Measurements from ENCODE around the gene P2RY14.
"Not testable (repeated sequence)": the region's sequence is repeated elsewhere in the genome, so short reads cannot be mapped to it uniquely, and the experiment has no call there.

The P2RY14 gene

GRCh38 chr3:151264605-151265004, 13.7 kb downstream of the P2RY14 start:
- H3K4me3 ChIP-seq (ENCODE audit: low read depth, low read length) = no peak overlapping the region

GRCh38 chr3:151262871-151263525, 15.3 kb downstream of the P2RY14 start:
- H3K4me3 ChIP-seq (ENCODE audit: low read depth, low read length) = no peak overlapping the region

GRCh38 chr3:151259664-151260063, 18.7 kb downstream of the P2RY14 start:
- H3K4me3 ChIP-seq (ENCODE audit: low read depth, low read length) = no peak overlapping the region

- H3K4me3 ChIP-seq (ENCODE audit: low read depth, low read length) = no peak overlapping the region
These were observed 21.6 kb downstream of the P2RY14 start for GRCh38 chr3:151256749-151257148.

- no peak overlapping the region for H3K4me3 ChIP-seq (ENCODE audit: low read depth, low read length)
These were observed 29.5 kb downstream of the P2RY14 start for GRCh38 chr3:151248772-151249337.

GRCh38 chr3:151242006-151242405, 36.3 kb downstream of the P2RY14 start:
- not testable (repeated sequence) for H3K4me3 ChIP-seq (ENCODE audit: low read depth, low read length)

GRCh38 chr3:151236736-151237135, 41.6 kb downstream of the P2RY14 start:
- no peak overlapping the region for H3K4me3 ChIP-seq (ENCODE audit: low read depth, low read length)

- no peak overlapping the region for H3K4me3 ChIP-seq (ENCODE audit: low read depth, low read length)
These were observed 42.0 kb downstream of the P2RY14 start for GRCh38 chr3:151236316-151236715.

GRCh38 chr3:151234825-151235224, 43.5 kb downstream of the P2RY14 start:
- no peak overlapping the region for H3K4me3 ChIP-seq (ENCODE audit: low read depth, low read length)

GRCh38 chr3:151232991-151233390, 45.4 kb downstream of the P2RY14 start:
- H3K4me3 ChIP-seq (ENCODE audit: low read depth, low read length) = no peak overlapping the region

GRCh38 chr3:151232403-151232802, 45.9 kb downstream of the P2RY14 start:
- not testable (repeated sequence) for H3K4me3 ChIP-seq (ENCODE audit: low read depth, low read length)

- H3K4me3 ChIP-seq (ENCODE audit: low read depth, low read length) = no peak overlapping the region
These were observed 47.7 kb downstream of the P2RY14 start for GRCh38 chr3:151230646-151231045.

GRCh38 chr3:151228666-151229040, 49.7 kb downstream of the P2RY14 start:
- no peak overlapping the region for H3K4me3 ChIP-seq (ENCODE audit: low read depth, low read length)

- H3K4me3 ChIP-seq (ENCODE audit: low read depth, low read length) = no peak overlapping the region
These were observed 50.3 kb downstream of the P2RY14 start for GRCh38 chr3:151227807-151228665.

GRCh38 chr3:151227266-151227806, 51.0 kb downstream of the P2RY14 start:
- H3K4me3 ChIP-seq (ENCODE audit: low read depth, low read length) = no peak overlapping the region

GRCh38 chr3:151226825-151227224, 51.5 kb downstream of the P2RY14 start:
- no peak overlapping the region for H3K4me3 ChIP-seq (ENCODE audit: low read depth, low read length)

GRCh38 chr3:151226088-151226563, 52.2 kb downstream of the P2RY14 start:
- H3K4me3 ChIP-seq (ENCODE audit: low read depth, low read length) = no peak overlapping the region

GRCh38 chr3:151225040-151225975, 53.0 kb downstream of the P2RY14 start:
- H3K4me3 ChIP-seq (ENCODE audit: low read depth, low read length) = no peak overlapping the region

GRCh38 chr3:151224268-151224866, 54.0 kb downstream of the P2RY14 start:
- H3K4me3 ChIP-seq (ENCODE audit: low read depth, low read length) = no peak overlapping the region

GRCh38 chr3:151219056-151219455, 59.3 kb downstream of the P2RY14 start:
- no peak overlapping the region for H3K4me3 ChIP-seq (ENCODE audit: low read depth, low read length)
